H1 (cell line): ENCODE measurements around the gene CISTR. TPM values are rescaled to one million over a fixed set of nuclear protein-coding genes. Genes with fewer than 3 reads are reported as not detected.

Experiments used
- CTCF ChIA-PET: fragments of 300-600 bp; sonication (Branson Sonifier 250); formaldehyde crosslinking; loops from one replicate; lab custom pipeline; 2021; ENCODE audit not compliant: partially characterized antibody; lab: Charles Lee
- POLR2A ChIA-PET: fragments of 300-600 bp; sonication (Branson Sonifier 250); formaldehyde crosslinking; loops from one replicate; lab custom pipeline; 2021; ENCODE audit warnings: inconsistent platforms; ENCODE audit not compliant: partially characterized antibody; lab: Charles Lee
- DNase-seq, 2 experiments: peaks; one replicate each; pipeline versions ENCODE4 v3.0.0 to v3.0.0-alpha.2; 2010 to 2022; ENCODE audit warnings: low spot score in 2 of 2, low read depth in 1 of 2, mixed read lengths in 1 of 2
- FAIRE-seq: peaks from 2 replicates; lab custom pipeline; 2011; peaks lifted over from hg19 to GRCh38; lab: Jason Lieb, UNC
- H2AFZ ChIP-seq: 2 replicates; pipeline ENCODE4 v1.8.1; 2012; ENCODE audit warnings: low read length, inconsistent platforms
- H2AK5ac ChIP-seq: 2 replicates; pipeline ENCODE4 v1.6.1; 2013; ENCODE audit warnings: low read depth, low read length
- H2BK120ac ChIP-seq: replicated peaks from 2 replicates; pipeline ENCODE3; 2013; ENCODE audit warnings: low read depth, low read length, inconsistent platforms
- H2BK12ac ChIP-seq: 2 replicates; pipeline ENCODE4 v1.6.1; 2013; ENCODE audit warnings: low read depth, low read length
- H2BK15ac ChIP-seq: 2 replicates; pipeline ENCODE4 v1.6.1; 2013; ENCODE audit warnings: low read length
- H2BK20ac ChIP-seq: 2 replicates; pipeline ENCODE4 v1.6.1; 2013; ENCODE audit warnings: low read length
- H2BK5ac ChIP-seq: 2 replicates; pipeline ENCODE4 v1.6.1; 2013; ENCODE audit warnings: low read depth, low read length
- H3K14ac ChIP-seq: 2 replicates; pipeline ENCODE4 v1.6.1; 2013; ENCODE audit warnings: inconsistent platforms; ENCODE audit not compliant: insufficient read length
- H3K18ac ChIP-seq: 2 replicates; pipeline ENCODE4 v1.6.1; 2013; ENCODE audit warnings: low read length; ENCODE audit errors: extremely low read depth
- H3K23ac ChIP-seq: 2 replicates; pipeline ENCODE4 v1.6.1; 2013; ENCODE audit warnings: inconsistent platforms; ENCODE audit not compliant: insufficient read length
- H3K23me2 ChIP-seq: 2 replicates; pipeline ENCODE4 v1.6.1; 2013; ENCODE audit warnings: low read depth, low read length
- H3K27ac ChIP-seq: 2 replicates; pipeline ENCODE4 v1.6.1; 2011; ENCODE audit warnings: low read depth, low read length, inconsistent platforms
- H3K27me3 ChIP-seq, 4 experiments: replicated peaks in 1 of 4; 1 replicate in 1 of 4; 2 replicates in 3 of 4; pipeline versions ENCODE4 v1.6.1 to v1.8.1; 2011 to 2013; ENCODE audit warnings: low read length in 3 of 4, mild to moderate bottlenecking in 3 of 4, inconsistent platforms in 2 of 4, mixed read lengths in 2 of 4, moderate library complexity in 1 of 4; ENCODE audit not compliant: control insufficient read depth in 3 of 4, insufficient read depth in 3 of 4; ENCODE audit errors: extremely low read depth in 1 of 4
- H3K36me3 ChIP-seq, 4 experiments: 2 replicates each; pipeline versions ENCODE4 v1.6.1 to v1.8.1; 2011 to 2013; ENCODE audit warnings: mild to moderate bottlenecking in 4 of 4, low read length in 3 of 4, moderate library complexity in 2 of 4, control low read depth in 1 of 4, inconsistent platforms in 1 of 4; ENCODE audit not compliant: insufficient read depth in 4 of 4, control insufficient read depth in 2 of 4
- H3K4ac ChIP-seq: replicated peaks from 2 replicates; pipeline ENCODE3; 2013; ENCODE audit warnings: low read length, low read depth, mixed read lengths, inconsistent platforms; ENCODE audit not compliant: insufficient read length
- H3K4me1 ChIP-seq, 4 experiments: replicated peaks in 1 of 4; 1 replicate in 1 of 4; 2 replicates in 3 of 4; pipeline versions ENCODE4 v1.6.1 to v1.8.1; 2011 to 2013; ENCODE audit warnings: low read length in 3 of 4, inconsistent platforms in 2 of 4, mixed read lengths in 1 of 4; ENCODE audit not compliant: insufficient read depth in 4 of 4, control insufficient read depth in 3 of 4
- H3K4me2 ChIP-seq, 2 experiments: 2 replicates each; pipeline versions ENCODE4 v1.6.1 to v1.8.1; 2011 to 2013; ENCODE audit warnings: low read depth in 2 of 2, low read length in 2 of 2, control low read depth in 1 of 2, inconsistent platforms in 1 of 2, mild to moderate bottlenecking in 1 of 2; ENCODE audit not compliant: insufficient read depth in 1 of 2
- H3K4me3 ChIP-seq, 4 experiments: fragments of 200-600, 300-600 bp in 1 of 4; sonication (generic), shearing (Covaris generic), sonication (Bioruptor Twin) in 1 of 4; 2 replicates each; pipeline versions ENCODE4 v1.5.1 to v1.8.1; 2011 to 2016; ENCODE audit warnings: low read length in 4 of 4, low read depth in 3 of 4, control low read depth in 2 of 4, inconsistent platforms in 2 of 4, mild to moderate bottlenecking in 2 of 4, mixed read lengths in 1 of 4, moderate library complexity in 1 of 4; ENCODE audit not compliant: insufficient read depth in 2 of 4; ENCODE audit errors: extremely low read depth in 1 of 4
- H3K56ac ChIP-seq: replicated peaks from 2 replicates; pipeline ENCODE3; 2013; ENCODE audit warnings: low read depth, mild to moderate bottlenecking, mixed read lengths, low read length, inconsistent platforms; ENCODE audit not compliant: insufficient read length
- H3K79me1 ChIP-seq: 2 replicates; pipeline ENCODE4 v1.6.1; 2013; ENCODE audit warnings: low read depth, low read length, control low read depth
- H3K79me2 ChIP-seq, 2 experiments: 2 replicates each; pipeline versions ENCODE4 v1.6.1 to v1.8.1; 2012 to 2013; ENCODE audit warnings: low read length in 2 of 2, mild to moderate bottlenecking in 2 of 2, inconsistent platforms in 1 of 2; ENCODE audit not compliant: insufficient read depth in 2 of 2, control insufficient read depth in 1 of 2
- H3K9ac ChIP-seq, 4 experiments: replicated peaks in 1 of 4; 1 replicate in 1 of 4; 2 replicates in 3 of 4; pipeline versions ENCODE4 v1.6.1 to v1.8.1; 2011 to 2013; ENCODE audit warnings: low read depth in 3 of 4, low read length in 3 of 4, control low read depth in 2 of 4, mild to moderate bottlenecking in 2 of 4, moderate library complexity in 2 of 4, inconsistent platforms in 1 of 4; ENCODE audit errors: extremely low read depth in 1 of 4
- H3K9me3 ChIP-seq, 2 experiments: 2 replicates each; pipeline versions ENCODE4 v1.6.1 to v1.8.1; 2012 to 2013; ENCODE audit warnings: mild to moderate bottlenecking in 2 of 2, moderate library complexity in 2 of 2, control low read depth in 1 of 2, inconsistent platforms in 1 of 2, low read depth in 1 of 2, low read length in 1 of 2, mixed read lengths in 1 of 2; ENCODE audit not compliant: insufficient read depth in 2 of 2
- H4K20me1 ChIP-seq, 2 experiments: replicated peaks in 1 of 2; 2 replicates each; pipeline versions ENCODE3 to v1.8.1; 2011 to 2013; ENCODE audit warnings: inconsistent platforms in 2 of 2, low read length in 2 of 2, mild to moderate bottlenecking in 1 of 2; ENCODE audit not compliant: insufficient read depth in 2 of 2, control insufficient read depth in 1 of 2
- H4K5ac ChIP-seq: 2 replicates; pipeline ENCODE4 v1.6.1; 2013; ENCODE audit warnings: low read length, low read depth, mixed read lengths, inconsistent platforms; ENCODE audit not compliant: insufficient read length
- H4K8ac ChIP-seq: 2 replicates; pipeline ENCODE4 v1.8.0; 2013; ENCODE audit warnings: mild to moderate bottlenecking, moderate library complexity, low read length, inconsistent platforms; ENCODE audit not compliant: insufficient read depth; ENCODE audit errors: extremely low read depth
- H4K91ac ChIP-seq: replicated peaks from 2 replicates; pipeline ENCODE3; 2013; ENCODE audit warnings: low read length, mixed read lengths, inconsistent platforms; ENCODE audit not compliant: insufficient read length
- BACH1 ChIP-seq: IDR thresholded peaks from 2 replicates; pipeline ENCODE4 v1.6.1; 2012; ENCODE audit warnings: low read length, improper control_type of control experiment
- BCL11A ChIP-seq, 2 experiments: IDR thresholded peaks; one replicate each; pipeline ENCODE4 v1.6.1; 2011; ENCODE audit warnings: low read depth in 2 of 2, low read length in 2 of 2, mild to moderate bottlenecking in 2 of 2
- CBX5 ChIP-seq: fragments of 300-800, 300-1000 bp; sonication (generic); IDR thresholded peaks from 2 replicates; pipeline ENCODE4 v1.7.1; 2016; ENCODE audit warnings: antibody characterized with exemption, low read length, low read depth
- GTF2F1 ChIP-seq: IDR thresholded peaks from 2 replicates; pipeline ENCODE4 v1.6.1; 2012; ENCODE audit warnings: low read depth, low read length, improper control_type of control experiment, borderline replicate concordance
- MAX ChIP-seq: IDR thresholded peaks from 2 replicates; pipeline ENCODE4 v1.6.1; 2012; ENCODE audit warnings: inconsistent platforms
- POLR2A ChIP-seq, 2 experiments: IDR thresholded peaks; 1 replicate in 1 of 2; 2 replicates in 1 of 2; pipeline ENCODE4 v1.6.1; 2011; ENCODE audit warnings: low read depth in 2 of 2, low read length in 2 of 2, mild to moderate bottlenecking in 2 of 2; ENCODE audit errors: control extremely low read depth in 1 of 2
- RFX5 ChIP-seq: IDR thresholded peaks from 2 replicates; pipeline ENCODE4 v1.6.1; 2011; ENCODE audit warnings: low read depth, low read length, improper control_type of control experiment, borderline replicate concordance
- SP4 ChIP-seq: IDR thresholded peaks from 2 replicates; pipeline ENCODE4 v1.6.1; 2012; ENCODE audit warnings: low read length, inconsistent platforms
- SUZ12 ChIP-seq: fragments of 200-600 bp; sonication (generic); IDR thresholded peaks from 2 replicates; pipeline ENCODE4 v1.6.1; 2012; ENCODE audit warnings: mild to moderate bottlenecking, inconsistent platforms, low read length, moderate library complexity, mixed read lengths
- WGBS, 2 experiments: shearing (Covaris generic) in 1 of 2; methylation state at CpG; one replicate each; pipeline versions ENCODE4 v1.1.6 to v1.1.7; 2013 to 2015; ENCODE audit warnings: low lambda C conversion rate in 2 of 2, mixed read lengths in 2 of 2, inconsistent platforms in 1 of 2, low coverage in 1 of 2, missing lambda C conversion rate in 1 of 2; ENCODE audit not compliant: insufficient replicate concordance in 2 of 2, insufficient coverage in 1 of 2, insufficient read length in 1 of 2; ENCODE audit errors: extremely low coverage in 1 of 2, missing lambda C conversion rate in 1 of 2; 5-methylcytosine and 5-hydroxymethylcytosine counted together
- polyA plus RNA-seq, 7 experiments: library from polyadenylated mRNA; depleted of rRNA in 3 of 7; stranded (reverse) in 5 of 7; unstranded in 2 of 7; fragments of >200 nt in 5 of 7; fragments of 200-250 nt in 2 of 7; gene quantifications; 1 replicate in 5 of 7; 2 replicates in 1 of 7; 4 replicates in 1 of 7; pipeline versions ENCODE4 v1.2.1 to v1.2.3, GENCODE V29; 2011 to 2013; ENCODE audit warnings: missing spikeins in 2 of 7, mixed read lengths in 2 of 7
- total RNA-seq: library from RNA; stranded (reverse); fragmentation: NEBNext Ultra II Directional; extraction: Animal tissue kit (Norgen Biotek cat#: 25700); gene quantifications from 2 replicates; pipeline ENCODE4 v1.2.1, GENCODE V29; 2021

CISTR gene
- total and polyA plus RNA-seq, 2 of the 8 experiments (the other 6 are each of a cell fraction or from before 2014, with no cell fraction given), result not detected

- H3K79me1 ChIP-seq, result no peaks in the 10 kb centered on the region
- H3K9ac ChIP-seq, result no peak overlapping the region
- H2BK5ac ChIP-seq, result no peak overlapping the region
- no peak overlapping the region for H3K14ac ChIP-seq
- no peak overlapping the region for H3K23ac ChIP-seq
- H4K5ac ChIP-seq, result no peak overlapping the region
- no peaks in the 10 kb centered on the region for H3K9me3 ChIP-seq
- WGBS, 2 experiments, result 66% methylated on average over 5 of the region's 5 CpGs; no CpG with 5 or more reads in 1 of the 2 experiments
- POLR2A ChIA-PET, result interaction anchor here (1.0 to 1.7 kb wide), 3 partner anchors 9 to 58 kb away, joined by 4 to 6 read pairs (median 4); partner anchors contain the start of gene ATP5MC2
- H3K79me2 ChIP-seq, result no peaks in the 10 kb centered on the region
- H3K23me2 ChIP-seq, result peaks cover 8% of the 10 kb centered on the region
- H3K4ac ChIP-seq, result no peak overlapping the region
- H3K4me2 ChIP-seq, result no peak overlapping the region
- no peak overlapping the region for H3K18ac ChIP-seq
- FAIRE-seq, result no peak
- no peak overlapping the region for H3K4me3 ChIP-seq
- H4K20me1 ChIP-seq, result no peaks in the 10 kb centered on the region
- TF ChIP-seq SP4 (no peak), BCL11A (IDR thresholded peaks at IDR 0.05; ENCODE audit: low read depth in 2 of 2, low read length in 2 of 2) (no peak), CBX5 (no peak), MAX (no peak), GTF2F1 (no peak), BACH1 (no peak), SUZ12 (no peak), POLR2A (IDR thresholded peaks at IDR 0.05; ENCODE audit: control extremely low read depth in 1 of 2, low read depth in 2 of 2, low read length in 2 of 2) (no peak), RFX5 (no peak)
- CTCF ChIA-PET, result interaction anchor here (0.9 to 21.0 kb wide), 9 partner anchors 11 to 33 kb away, joined by 3 to 531 read pairs (median 4); no protein-coding TSS in a partner anchor
- H3K27ac ChIP-seq, result no peak overlapping the region
- H2BK20ac ChIP-seq, result no peak overlapping the region
- H3K4me1 ChIP-seq, result peaks cover 0 to under 1% (median under 1%) of the 10 kb centered on the region in 4 experiments; a peak in 4 of 7 replicates
- H2AK5ac ChIP-seq, result no peak overlapping the region
- H2BK120ac ChIP-seq, result no peak overlapping the region
- no peak overlapping the region for H4K8ac ChIP-seq
- H3K36me3 ChIP-seq, result no peaks in the 10 kb centered on the region
- H3K56ac ChIP-seq, result no peak overlapping the region
- no peak overlapping the region for H2BK15ac ChIP-seq
- H3K27me3 ChIP-seq, result peaks cover 15 to 36% (median 28%) of the 10 kb centered on the region in 4 experiments
- no peak for DNase-seq
- no peak overlapping the region for H4K91ac ChIP-seq
- H2AFZ ChIP-seq, result no peak overlapping the region
- no peak overlapping the region for H2BK12ac ChIP-seq
Measured at GRCh38 chr12:53733807-53734200, 18.0 kb downstream of the CISTR start.
